Subcutaneous adipose tissue (tissue), 4 donors: ENCODE measurements around the gene BACH1. TPM values are rescaled to one million over a fixed set of nuclear protein-coding genes. Genes with fewer than 3 reads are reported as not detected.

Experiments
- total RNA-seq, 4 donors: library from RNA; depleted of rRNA; stranded (reverse); fragments of >200 nt; gene quantifications; one replicate each; pipeline ENCODE4 v1.1.0, GENCODE V29; 2016
- TF ChIP-seq, protein P1 (sequence below): fragments of 450-650 bp; IDR thresholded peaks from one replicate; pipeline ENCODE4 v1.5.1; 2016; ENCODE audit warnings: low read depth, mild to moderate bottlenecking, control low read depth, antibody characterized with exemption, moderate library complexity

Gene BACH1
- total RNA-seq, 4 donors from 2014 or later: 30.9 to 60.3 (median 45.5) TPM

- TF ChIP-seq, protein P1, sequence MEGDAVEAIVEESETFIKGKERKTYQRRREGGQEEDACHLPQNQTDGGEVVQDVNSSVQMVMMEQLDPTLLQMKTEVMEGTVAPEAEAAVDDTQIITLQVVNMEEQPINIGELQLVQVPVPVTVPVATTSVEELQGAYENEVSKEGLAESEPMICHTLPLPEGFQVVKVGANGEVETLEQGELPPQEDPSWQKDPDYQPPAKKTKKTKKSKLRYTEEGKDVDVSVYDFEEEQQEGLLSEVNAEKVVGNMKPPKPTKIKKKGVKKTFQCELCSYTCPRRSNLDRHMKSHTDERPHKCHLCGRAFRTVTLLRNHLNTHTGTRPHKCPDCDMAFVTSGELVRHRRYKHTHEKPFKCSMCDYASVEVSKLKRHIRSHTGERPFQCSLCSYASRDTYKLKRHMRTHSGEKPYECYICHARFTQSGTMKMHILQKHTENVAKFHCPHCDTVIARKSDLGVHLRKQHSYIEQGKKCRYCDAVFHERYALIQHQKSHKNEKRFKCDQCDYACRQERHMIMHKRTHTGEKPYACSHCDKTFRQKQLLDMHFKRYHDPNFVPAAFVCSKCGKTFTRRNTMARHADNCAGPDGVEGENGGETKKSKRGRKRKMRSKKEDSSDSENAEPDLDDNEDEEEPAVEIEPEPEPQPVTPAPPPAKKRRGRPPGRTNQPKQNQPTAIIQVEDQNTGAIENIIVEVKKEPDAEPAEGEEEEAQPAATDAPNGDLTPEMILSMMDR: no peak
These were observed 11.3 kb upstream of the BACH1 start for GRCh38 chr21:29287383-29287782.

DNA sequence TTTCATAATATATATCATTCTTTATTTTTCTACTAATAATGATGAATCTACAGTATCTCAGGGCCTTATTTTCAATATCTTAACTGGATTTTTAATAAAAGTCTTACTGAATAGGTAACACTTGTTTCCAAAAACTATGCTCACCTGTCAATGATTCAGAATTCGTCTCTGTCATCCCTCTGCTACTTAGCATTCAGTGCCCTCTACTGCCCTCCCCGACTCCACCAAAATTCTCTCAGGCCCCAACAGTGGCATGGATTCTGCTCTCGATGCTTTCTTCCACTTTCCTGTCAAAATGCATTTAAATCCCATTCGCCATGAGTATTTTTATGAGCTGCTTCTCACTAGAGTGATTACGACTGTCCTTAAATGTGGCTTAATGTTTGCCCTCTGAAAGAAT is 10.5 kb upstream of the BACH1 start:
- TF ChIP-seq, protein P1: no peak

- TF ChIP-seq, protein P1: no peak
These were observed 9.4 kb upstream of the BACH1 start for GRCh38 chr21:29289317-29289716.

GRCh38 chr21:29290240-29290639 is 8.5 kb upstream of the BACH1 start:
- TF ChIP-seq, protein P1: no peak

DNA sequence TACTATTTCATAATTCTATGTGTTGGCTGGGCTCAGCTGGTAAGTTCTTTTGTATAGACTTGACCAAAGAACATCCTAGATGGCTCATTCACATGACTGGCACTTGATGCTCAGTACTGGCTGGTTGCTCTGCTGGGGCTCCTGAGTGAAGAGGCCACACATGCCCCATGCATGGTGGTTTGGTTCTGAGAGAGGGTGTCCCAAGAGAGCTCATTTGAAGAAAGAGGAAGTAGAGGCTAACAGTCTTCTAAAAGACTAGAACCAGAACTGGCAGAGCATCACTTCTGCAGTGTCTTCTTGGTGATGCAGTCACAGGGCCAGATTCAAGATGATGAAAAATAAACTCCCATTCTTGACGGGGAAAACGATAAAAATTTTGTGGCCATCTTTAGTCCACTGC is 5.2 kb upstream of the BACH1 start:
- TF ChIP-seq, protein P1: no peak

GRCh38 chr21:29295066-29295650 is 3.6 kb upstream of the BACH1 start:
- TF ChIP-seq, protein P1: no peak

GRCh38 chr21:29296446-29296845 is 2.3 kb upstream of the BACH1 start:
- TF ChIP-seq, protein P1: no peak
